SH-SY5Y (cell line): Measurements from ENCODE around the gene RAB3GAP2.

Experiments used
- GATA2 ChIP-seq: IDR thresholded peaks from 2 replicates; pipeline ENCODE4 v1.6.1; 2011; ENCODE audit warnings: mild to moderate bottlenecking, low read depth, low read length
- GATA3 ChIP-seq: IDR thresholded peaks from 2 replicates; pipeline ENCODE4 v1.6.1; 2011; ENCODE audit warnings: low read depth, mild to moderate bottlenecking, low read length, moderate library complexity

- no peak for TF ChIP-seq GATA2
- TF ChIP-seq GATA3: no peak
Measured at GRCh38 chr1:220225957-220226356, 46.3 kb downstream of the RAB3GAP2 start.
